Measurements from ENCODE around the gene KYNU. TPM values are rescaled to one million over a fixed set of nuclear protein-coding genes. Genes with fewer than 3 reads are reported as not detected.
"Not testable (repeated sequence)": the region's sequence is repeated elsewhere in the genome, so short reads cannot be mapped to it uniquely, and the experiment has no call there.

KYNU gene
- 0.17 TPM in 1 of 2 replicates, not detected in the other for total RNA-seq

DNA sequence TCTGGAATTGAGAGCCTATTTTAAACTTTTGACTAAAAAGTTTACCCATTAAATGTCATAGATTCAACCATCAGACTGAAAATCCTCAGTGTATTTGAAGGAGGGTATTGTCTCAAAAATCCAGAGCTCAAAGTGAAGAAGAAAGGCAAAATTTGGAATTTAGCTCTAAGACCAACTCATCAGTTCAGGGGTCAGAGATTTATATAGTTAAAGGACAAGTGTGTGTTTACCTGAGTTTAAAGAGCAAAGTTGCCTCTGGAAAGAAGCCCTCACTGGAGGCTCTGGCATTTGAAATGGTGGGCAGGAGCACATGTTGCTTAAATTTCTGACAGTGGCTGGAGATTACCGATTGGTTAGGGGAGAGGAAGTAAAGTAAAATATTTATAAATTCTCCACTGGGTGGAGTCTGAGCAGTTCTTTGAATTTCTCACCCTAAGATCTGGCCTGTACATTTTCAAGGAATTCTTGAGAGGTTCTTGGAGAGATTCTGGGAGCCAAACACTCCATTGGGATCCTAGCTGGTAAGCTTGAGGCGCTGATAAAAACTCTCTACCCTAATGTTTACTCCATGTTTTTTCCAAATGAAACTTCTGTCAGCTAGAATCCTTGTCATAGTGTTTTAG lies at the start of gene KYNU:
KYNU (plus strand) TSS at position 449 of the 623 bp plus-strand sequence. CDS start 7,704 bp downstream, outside the sequence.
- no peak for DNase-seq

- peak; percentile 19 for DNase-seq
Observed at GRCh38 chr2:142834021-142834420, 43.4 kb upstream of the KYNU start.

DNA sequence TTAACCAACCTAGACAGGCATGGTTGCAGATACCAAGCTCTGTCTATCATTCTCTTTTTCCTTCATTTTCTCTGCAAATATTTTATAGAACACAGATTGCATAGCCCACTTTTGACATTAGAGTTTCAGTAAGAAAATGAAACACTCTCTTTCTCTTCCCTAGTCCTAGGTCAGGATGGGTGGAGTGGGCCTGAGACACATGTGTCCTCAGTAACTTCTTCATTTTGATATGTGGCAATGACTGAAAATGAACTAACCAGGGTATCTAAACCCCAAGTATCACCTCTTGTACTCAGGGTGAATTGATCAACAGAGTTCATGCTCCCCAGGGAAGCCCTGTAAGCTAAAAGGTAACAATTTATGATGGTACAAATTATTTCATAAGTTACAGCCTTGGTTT lies 37.0 kb upstream of the KYNU start:
- no peak for DNase-seq

- DNase-seq = peak; percentile 75
Observed at GRCh38 chr2:142841788-142842187, 35.7 kb upstream of the KYNU start.

DNA sequence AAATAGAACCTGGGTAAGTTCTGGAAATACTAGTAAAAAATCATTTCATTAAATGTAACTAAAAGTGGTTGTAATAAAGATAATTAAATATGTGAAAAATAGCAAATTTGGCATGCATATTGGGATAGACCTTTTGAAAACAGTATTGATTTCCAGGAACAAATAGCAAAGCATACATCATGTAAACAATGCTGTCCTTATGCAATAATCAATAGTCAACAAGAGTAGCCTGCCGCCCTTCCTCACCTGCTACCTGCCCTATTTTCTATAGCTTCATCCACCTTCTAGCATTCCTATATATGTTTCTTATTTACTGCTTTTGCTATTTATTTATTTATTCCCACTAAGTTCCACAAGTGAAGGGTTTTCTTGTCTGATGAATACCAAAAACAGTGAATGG lies 35.1 kb upstream of the KYNU start:
- no peak for DNase-seq

- peak; percentile 77 for DNase-seq
Observed at GRCh38 chr2:142843731-142844130, 33.7 kb upstream of the KYNU start.

GRCh38 chr2:142848023-142848606 lies 29.3 kb upstream of the KYNU start:
- DNase-seq = no peak

GRCh38 chr2:142849820-142850219 lies 27.6 kb upstream of the KYNU start:
- no peak for DNase-seq

GRCh38 chr2:142853912-142854311 lies 23.6 kb upstream of the KYNU start:
- no peak for DNase-seq

- no peak for DNase-seq
Observed at GRCh38 chr2:142857256-142858164, 20.0 kb upstream of the KYNU start.

- DNase-seq = no peak
Observed at GRCh38 chr2:142858961-142859360, 18.5 kb upstream of the KYNU start.

GRCh38 chr2:142862299-142862698 lies 15.2 kb upstream of the KYNU start:
- DNase-seq = no peak

DNA sequence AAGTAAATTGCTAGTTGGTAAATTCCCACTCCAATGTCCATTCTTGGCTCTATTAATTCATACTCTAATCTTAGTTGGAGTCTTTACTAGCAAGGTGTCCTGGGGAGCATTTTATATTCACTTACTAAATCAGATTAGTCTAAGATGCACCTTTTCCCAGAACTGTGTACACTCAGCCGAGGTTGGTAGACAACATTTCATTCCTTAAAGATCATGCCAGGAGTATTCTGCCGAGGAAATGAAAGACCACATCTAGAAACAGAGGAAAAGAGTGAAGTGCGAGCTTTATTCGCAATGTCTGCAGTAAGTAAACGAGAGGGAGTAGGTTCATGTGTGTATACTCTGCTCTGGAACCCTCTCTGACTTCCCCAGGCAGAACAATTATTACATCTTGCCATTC lies 14.6 kb upstream of the KYNU start:
- no peak for DNase-seq

DNA sequence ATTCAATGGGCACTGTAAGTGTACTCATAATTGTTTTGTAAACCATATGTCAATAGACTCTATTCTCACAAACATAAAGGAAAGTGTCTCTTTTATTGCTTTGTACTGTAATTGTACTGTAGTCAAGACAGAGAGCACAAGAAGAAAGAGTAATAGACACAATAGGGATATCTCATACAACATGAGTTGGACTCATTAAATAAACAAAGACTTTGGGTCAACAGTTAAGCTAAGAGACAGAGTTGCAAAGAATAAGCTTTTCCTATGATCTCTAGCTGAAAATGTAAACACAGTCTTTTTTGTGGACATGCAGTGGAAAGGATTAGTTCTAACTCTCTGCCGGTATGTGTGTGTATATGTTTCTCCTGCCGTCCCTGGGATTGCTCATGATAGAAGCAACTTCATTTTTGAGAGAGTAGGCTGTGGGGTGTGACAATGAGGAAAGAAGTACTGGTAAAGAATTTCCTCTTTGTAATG lies 13.9 kb upstream of the KYNU start:
- DNase-seq = peak; percentile 5

- not testable (repeated sequence) for DNase-seq
Observed at GRCh38 chr2:142864605-142865004, 12.9 kb upstream of the KYNU start.

DNA sequence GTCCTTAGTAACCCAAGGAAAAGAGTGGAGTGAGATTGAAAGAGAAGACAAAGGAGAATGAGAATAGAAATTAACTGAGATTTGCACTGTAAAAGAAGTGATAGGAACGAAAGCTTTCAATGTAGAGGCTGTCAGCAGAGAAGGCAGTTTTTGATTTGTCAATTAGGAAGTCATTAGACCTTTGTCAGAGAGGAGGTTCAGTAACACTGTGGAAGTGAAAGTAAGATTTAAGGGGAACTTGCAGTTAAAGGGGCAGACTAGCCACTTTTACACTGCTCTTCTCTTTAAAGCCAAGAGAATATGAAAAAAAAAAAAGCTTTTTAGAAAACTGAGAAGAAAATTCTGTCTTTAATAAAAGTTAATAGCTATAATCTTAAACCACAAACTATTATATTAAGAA lies 11.5 kb upstream of the KYNU start:
- peak; percentile 23 for DNase-seq

DNA sequence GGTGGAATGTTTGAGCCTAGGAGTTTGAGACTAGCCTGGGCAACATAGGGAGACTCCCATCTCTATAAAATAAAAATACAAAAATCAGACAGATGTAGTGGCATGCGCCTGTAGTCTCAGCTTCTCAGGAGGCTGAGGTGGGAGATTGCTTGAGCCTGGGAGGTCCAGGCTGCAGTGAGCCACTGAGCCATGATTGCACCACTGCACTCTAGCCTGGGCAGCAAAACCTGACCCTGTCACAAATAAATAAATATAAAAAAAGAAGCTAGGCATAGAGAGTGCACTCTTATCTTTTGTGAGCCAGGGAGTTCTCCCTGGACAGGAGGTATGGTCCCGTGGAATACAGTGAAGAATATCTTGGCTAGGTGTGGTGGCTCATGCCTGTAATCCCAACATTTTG lies 11.0 kb upstream of the KYNU start:
- no peak for DNase-seq

DNA sequence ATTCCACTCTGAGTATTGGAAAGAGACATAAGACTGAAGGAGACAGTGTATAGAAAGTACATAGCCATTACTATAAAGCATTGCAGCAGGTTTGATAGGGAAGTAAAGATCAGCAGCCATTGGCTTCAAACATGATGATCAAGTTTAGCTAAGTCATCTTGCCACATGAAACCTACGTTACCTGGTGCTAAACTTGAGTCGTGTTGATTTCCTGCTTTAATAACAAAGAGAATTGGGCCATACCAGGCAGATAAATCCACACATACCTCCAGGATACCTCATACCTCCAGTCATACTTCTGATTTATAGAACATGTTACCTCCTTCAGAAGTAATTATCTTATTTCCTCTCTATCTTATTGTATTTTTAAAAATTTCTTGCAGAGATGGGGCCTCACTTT lies 10.3 kb upstream of the KYNU start:
- DNase-seq = no peak

GRCh38 chr2:142868229-142868762 lies 9.2 kb upstream of the KYNU start:
- peak; percentile 50 for DNase-seq

DNA sequence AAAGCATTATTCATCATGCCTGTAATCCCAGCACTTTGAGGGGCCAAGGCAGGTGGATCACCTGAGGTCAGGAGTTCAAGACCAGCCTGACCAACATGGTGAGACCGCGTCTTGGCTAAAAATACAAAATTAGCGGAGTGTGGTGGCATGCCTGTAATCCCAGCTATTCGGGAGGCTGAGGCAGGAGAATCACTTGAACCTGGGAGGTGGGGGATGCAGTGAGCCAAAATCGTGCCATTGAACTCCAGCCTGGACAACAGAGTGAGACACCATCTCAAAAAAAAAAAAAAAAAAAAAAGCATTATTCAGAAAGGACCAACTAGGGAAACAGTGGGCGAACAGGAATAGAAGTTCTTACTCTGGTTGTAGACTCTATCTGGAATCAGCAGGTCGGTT lies 8.4 kb upstream of the KYNU start:
- not testable (repeated sequence) for DNase-seq

GRCh38 chr2:142869461-142870106 lies 7.9 kb upstream of the KYNU start:
- no peak for DNase-seq

GRCh38 chr2:142870526-142870925 lies 6.9 kb upstream of the KYNU start:
- no peak for DNase-seq

DNA sequence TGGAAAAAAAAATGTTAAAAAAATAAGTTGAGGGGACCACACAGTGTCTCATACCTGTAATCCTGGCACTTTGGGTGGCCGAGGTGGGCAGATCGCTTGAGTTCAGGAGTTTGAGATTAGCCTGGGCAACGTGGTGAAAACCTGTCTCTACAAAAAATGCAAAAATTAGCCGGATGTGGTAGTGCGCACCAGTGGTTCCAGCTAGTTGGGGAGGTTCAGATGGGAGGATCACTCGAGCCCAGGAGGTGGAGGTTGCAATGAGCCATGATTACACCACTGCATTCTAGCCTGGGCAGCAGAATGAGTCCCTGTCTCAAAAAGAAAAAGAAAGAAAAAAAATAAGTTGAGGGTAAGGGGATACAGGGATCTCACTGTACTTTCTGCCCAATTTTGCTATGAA lies 6.1 kb upstream of the KYNU start:
- DNase-seq = no peak

All from dermis blood vessel endothelial cell (primary cell).